Daoy (cell line): ENCODE results near the gene TMEM130. TPM values are rescaled to one million over a fixed set of nuclear protein-coding genes. Genes with fewer than 3 reads are reported as not detected.
"Not testable (repeated sequence)": the region's sequence is repeated elsewhere in the genome, so short reads cannot be mapped to it uniquely, and the experiment has no call there.

Source experiments
- DNase-seq: peaks from one replicate; pipeline ENCODE4 v3.0.0-alpha.2; 2015; ENCODE audit warnings: low read depth
- total RNA-seq: library from RNA; depleted of rRNA; stranded (reverse); fragments of >200 nt; shearing (Covaris generic); gene quantifications from 2 replicates; pipeline ENCODE4 v1.2.3, GENCODE V29; 2014

Gene TMEM130
- total RNA-seq, 1 experiment from 2014 or later: 3.3 TPM

DNA sequence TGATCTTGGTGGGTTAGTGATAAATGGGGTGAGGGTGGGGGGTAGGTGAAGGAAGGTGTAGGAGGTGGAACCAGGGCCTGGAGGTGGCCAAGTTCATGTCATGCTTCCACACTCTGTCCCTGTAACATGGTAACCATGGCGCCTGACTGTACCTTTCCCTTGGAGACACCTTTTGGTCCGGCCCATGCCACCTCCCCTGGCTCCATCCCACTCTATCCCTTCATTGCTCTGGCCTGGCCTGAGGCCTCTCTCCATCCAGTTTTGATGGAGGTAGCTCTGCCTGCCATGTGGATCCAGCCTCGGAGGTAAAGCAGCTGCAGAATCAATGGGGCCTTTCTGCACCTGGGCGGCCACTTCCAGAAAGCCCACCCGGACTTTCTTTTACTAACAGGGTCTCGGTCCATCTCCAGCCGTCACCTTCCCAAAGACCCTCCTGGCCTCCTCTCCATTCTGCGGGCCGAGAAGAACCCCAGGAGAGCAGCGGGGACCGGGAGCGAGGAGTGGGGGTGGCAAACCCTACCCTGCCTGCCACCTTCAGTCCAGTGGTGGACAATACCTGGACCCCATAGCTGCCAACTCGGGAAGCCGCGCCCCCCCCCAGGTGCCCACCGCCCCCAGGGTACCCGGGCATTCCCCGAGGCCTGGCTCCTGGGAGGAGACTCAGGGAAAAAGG is 8.0 kb upstream of the TMEM130 start:
- no peak for DNase-seq

DNA sequence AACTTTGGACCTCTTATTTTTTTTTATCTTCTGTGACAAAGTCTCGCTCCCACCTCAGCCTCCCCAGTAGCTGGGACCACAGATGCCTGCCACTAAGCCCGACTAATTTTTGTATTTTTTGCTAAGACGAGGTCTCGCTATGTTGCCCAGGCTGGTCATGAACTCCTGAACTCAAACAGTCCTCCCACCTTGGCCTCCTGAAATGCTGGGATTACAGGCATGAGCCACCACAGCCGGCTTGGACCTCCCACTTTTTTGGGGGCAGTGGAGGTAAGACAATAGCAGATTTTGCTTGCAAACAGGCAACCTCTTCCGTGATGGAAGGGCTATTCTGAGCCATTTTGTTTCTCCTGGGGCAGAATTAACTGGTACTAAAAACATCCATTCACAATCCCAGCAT is 7.3 kb upstream of the TMEM130 start:
- no peak for DNase-seq

DNA sequence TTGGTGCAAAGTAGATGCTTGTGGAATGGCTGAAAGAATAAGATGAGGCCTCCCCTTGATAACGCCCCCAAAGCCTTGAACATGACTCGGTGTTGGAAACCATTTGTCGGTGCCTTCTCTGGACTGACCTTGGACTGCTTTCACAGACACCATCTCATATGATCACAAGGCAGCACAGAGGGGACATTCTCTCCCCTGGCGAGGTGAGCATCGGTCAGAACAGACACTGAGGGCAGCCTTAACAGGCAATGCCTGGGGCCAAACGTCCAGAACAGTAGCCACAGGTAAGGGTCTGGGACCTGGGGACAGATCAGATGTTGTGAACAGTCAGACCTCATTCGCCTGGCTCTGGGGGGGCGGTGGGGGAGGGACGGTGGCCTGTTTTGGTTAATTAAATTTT is 5.7 kb upstream of the TMEM130 start:
- no peak for DNase-seq

DNA sequence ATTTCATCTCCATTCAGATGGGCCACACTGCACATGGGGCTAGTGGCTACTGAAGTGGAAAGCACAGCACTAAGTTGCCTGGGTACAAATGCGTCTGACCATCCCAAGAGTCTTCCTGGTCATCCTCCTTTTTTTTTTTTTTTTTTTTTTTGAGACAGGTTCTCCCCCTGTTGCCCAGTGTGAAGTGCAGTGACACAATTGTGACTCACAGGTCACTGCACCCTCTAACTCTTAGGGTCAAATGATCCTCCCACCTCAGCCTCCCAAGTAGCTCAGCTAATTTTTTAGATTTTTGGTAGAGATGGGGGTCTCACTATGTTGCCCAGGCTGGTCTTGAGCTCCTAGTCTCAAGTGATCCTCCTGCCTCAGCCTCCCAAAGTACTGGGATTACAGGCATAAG is 5.1 kb upstream of the TMEM130 start:
- no peak for DNase-seq

DNA sequence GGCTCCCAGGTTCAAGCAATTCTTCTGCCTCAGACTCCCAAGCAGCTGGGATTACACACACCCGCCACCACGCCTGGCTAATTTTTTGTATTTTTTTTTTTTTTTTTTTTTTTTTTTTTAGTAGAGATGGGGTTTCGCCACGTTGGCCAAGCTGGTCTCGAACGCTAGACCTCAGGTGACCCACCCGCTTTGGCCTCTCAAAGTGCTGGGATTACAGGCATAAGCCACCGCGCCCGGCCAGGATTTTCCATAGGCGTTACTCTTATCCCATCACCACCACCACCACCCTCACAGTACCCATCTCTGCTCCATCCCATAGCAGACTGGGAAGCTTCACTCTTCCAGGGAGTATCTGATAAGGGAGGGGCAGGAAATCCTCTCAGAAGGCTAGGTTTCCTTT is 3.8 kb upstream of the TMEM130 start:
- not testable (repeated sequence) for DNase-seq

DNA sequence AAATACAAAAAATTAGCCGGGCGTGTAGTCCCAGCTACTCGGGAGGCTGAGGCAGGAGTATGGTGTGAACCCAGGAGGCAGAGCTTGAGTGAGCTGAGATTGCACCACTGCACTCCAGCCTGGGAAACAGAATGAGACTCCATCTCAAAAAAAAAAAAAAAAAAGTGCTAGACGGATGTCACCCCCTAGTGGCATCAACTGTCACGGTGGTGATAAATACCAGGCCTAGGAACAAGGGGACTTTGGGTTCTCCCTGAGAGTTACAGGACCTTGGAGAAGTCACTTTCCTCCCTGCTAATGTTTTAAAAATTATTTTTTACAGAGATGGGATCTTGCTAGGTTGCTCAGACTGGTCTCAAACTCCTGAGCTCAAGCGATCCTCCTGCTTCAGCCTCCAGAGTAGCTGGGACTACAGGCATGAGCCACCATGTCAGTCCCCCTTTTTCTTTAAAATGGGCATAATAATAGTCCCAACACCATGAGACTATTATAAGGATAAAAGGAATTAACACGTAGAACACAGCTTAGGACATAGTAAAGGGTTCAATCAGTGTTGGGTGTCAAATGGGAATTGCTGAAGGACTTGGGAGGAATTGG is 2.6 kb upstream of the TMEM130 start:
- no peak for DNase-seq

DNA sequence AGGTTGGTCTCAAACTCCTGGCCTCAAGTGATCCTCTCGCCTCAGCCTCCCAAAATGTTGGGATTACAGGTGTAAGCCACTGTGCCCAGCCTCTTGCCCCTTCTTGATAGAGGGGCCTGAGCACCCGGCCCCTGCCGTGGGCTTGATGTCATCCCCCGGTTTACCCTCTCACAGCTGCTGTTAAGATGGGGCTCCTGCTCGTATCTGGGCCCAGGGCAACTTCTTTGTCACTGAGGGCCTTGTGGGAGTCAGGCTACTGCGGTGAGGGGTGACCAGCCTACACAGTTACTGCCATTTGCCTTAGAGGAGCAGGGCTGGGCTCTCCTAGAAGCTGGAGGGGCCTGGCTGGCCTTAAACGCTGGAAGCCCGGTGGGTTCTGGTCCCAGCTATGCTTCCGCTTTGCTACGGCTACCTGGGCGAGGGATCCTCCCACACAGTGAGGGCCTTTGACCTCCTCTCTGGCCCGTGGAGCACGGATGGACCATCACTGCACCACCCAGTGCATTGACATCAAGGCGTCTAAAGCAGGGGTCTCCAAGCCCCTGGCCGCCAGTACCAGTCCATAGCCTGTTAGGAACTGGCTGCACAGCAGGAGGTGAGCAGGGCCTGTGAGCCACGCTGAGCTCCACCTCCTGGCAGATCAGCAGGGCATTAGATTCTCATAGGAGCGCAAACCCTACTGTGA is 1.1 kb upstream of the TMEM130 start:
- no peak for DNase-seq

DNA sequence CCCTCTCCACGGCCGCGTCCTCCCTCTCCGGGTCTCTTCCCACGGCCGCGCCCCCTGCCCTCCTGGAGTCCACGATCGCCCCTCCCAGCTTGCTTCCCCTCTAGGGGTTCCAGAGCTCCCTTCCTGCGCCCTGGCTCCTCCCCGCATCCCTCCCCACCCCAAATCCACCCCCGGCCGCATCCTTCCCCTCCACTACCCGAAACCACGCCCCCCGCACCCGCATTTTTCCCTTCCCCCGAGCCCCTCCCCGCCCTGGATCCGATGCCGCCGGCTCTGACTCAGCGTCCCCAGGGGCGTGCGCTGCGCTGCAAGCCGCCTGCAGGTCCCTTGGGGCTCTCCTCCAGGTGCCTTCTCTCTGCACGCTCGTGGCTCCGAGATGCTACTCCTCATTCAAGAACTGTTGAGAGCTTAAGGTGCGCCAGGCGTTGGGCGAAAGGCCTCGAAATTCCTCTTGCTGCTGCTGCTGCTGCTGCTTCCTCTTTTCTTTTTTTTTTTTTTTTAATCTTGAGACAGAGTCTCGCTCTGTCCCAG is 372 bp upstream of the TMEM130 start:
- peak; percentile 83 for DNase-seq

DNA sequence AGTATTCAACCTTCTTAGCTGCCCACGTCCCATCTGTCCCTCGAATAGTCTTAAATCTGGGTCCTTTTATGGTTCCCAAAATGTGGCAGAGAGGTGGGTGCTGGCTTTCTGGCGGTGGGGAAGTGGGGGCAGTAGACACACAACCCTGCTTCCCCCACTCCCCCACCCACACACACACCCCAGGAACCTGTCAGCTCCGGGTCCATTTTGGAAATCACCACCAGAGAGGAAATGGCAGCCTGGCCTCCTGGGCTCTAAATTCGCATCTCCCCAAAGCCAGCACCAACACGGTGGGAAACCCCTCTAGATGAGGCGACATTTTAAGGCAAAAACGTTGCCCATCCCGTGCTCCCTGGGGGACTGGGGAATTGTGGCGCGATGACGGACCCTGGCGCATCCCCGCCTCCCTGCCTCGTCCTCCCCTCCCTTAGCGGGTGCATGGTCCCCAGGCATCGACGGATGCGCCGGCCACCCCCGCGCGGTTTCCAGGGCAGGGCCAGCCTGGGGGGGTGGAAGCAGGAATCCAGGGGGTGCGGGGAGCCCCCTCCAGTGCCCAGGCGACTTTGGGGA is 702 bp downstream of the TMEM130 start:
- DNase-seq: no peak

DNA sequence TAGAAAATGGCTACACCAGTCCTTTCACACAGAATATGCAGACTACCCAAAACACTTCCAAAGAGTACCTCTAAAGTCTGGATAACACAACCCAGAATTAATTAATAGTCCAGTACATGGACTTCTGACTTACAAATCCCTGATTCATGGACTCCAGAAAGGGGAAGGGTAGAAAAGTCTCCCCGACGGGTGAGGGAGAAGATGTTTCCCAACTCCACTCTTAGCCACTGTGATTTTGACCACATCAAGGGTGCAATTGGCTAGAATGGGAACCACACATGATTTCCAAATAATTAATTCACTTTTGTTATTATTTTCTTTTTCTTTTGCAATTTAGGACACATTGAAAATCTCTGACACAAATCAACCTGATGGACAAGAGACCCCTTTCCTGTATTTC is 1.4 kb downstream of the TMEM130 start:
- no peak for DNase-seq

DNA sequence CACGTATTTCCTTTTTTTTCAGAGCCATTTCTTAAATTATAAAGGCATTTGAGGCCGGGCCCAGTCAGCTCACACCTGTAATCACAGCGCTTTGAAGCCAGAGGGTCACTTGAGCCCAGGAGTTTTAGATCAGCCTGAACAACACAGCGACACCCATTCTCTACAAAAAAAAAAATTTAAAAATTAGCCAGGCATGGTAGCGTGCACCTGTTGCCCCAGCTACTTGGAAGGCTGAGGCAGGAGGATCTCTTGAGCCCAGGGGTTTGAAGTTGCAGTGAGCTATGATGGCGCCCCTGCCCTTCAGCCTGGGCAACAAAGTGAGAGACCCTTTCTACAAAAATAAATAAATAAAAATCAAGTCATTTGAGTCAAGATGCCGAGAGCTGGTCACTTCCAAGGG is 3.0 kb downstream of the TMEM130 start:
- DNase-seq: no peak

DNA sequence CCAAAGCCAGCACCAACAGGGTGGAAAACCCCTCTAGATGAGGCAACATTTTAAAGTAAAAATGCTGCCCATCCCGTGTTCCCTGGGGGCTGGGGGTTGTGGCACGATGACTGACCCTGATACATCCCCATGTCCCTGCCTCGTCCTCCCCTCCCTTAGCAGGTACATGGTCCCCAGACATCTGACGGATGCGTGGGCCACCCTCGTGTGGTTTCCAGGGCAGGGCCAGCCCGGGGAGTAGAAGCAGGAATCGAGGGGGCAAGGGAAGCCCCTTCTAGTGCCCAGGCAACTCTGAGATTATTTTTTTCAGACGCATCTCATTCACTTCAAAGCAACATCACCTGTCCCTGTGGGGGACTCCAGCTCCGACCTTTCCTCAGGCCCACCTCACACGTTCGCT is 3.5 kb downstream of the TMEM130 start:
- DNase-seq: no peak

DNA sequence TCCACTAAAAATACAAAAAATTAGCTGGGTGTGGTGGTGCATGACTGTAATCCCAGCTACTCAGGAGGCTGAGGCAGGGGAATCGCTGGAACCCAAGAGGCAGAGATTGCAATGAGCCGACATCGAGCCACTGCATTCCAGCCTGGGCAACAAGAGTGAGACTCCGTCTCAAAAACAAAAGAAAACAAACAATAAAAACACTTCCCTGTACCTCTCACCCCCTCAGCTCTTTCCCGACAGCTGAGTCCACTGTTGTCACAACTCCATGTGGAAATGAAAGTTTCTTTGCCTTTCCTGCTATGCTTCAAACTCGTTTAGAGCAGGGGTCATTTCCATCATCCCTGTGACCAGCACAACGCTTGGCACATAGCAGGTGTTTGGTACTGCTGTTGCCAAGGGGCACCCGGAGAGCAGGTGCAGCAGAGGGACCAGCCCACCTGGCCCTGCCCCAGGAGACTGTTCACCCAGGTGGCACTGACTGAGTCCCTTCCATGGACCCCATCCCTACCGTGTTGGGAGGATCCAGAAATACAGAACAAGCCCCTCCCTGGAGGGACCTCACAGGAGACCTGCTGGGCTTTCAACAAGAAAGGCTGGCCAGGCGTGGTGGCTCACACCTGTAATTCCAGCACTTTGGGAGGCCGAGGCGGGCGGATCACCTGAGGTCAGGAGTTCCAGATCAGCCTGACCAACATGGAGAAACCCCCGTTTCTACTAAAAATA is 4.9 kb downstream of the TMEM130 start:
- DNase-seq: no peak

DNA sequence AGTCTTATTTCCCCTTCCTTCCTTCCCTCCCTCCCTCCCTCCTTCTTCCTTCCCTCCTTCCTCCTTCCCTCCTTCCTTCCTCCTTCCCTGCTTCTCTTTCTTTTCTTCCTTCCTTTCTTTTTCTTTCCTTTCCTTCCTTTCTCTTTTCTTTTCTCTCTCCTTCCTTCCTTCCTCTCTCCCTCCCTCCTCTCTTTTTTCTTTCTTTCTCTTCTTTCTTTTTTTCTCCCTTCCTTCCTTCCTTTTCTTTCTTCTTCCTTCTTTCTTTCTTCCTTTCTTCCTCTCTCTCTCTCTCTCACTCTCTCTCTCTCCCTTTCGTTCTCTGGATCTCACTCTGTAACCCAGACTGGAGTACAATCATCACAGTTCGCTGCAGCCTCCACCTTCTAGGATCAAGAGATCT is 6.2 kb downstream of the TMEM130 start:
- no peak for DNase-seq

DNA sequence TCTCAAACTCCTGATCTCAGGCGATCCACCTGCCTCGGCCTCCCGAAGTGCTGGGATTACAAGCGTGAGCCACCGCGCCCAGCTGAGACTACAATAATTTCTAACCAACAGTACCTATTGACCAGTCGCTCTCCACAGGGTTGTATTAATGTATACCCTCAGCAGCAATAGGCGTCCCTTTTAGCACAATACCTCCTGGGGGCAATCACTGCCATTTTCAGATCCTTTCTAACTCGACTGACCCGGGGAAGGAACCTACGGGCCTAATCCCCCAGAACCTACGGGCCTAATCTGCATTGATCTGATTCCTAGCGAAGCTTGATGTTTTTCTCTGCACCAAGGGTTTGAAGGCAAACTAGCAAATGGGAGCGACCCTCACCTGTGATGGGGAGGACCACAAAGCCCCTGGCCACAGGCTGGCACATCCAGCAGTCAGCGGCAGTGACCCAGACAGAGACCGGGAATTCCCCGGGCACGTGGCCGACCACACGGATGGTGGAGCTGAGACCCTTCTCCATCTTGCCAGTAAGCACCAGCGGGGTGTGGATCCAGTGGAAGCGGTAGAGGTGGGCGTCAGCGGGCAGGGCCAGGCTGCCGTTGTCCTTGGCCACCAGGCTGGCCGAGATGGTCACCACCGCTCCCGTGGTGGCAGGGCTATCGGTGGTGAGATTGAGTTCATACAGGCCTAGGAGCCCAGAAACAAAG is 6.9 kb downstream of the TMEM130 start:
- no peak for DNase-seq

DNA sequence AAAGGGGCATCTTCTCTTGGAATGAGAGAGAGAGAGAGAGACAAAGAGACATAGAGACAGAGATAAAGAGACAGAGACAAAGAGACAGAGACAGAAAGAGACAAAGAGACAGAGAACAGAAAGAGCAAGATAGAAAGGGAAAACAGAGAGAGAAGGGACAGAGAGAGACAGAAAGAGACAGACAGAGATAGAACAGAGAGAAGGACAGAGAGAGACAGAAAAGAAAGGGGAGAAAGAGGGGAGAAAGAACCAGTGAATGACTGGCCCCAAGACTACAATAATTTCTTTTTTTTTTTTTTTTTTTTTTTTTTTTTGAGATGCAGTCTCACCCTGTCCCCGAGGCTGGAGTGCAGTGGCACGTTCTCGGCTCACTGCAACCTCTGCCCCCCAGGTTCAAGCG is 7.6 kb downstream of the TMEM130 start:
- DNase-seq: no peak

DNA sequence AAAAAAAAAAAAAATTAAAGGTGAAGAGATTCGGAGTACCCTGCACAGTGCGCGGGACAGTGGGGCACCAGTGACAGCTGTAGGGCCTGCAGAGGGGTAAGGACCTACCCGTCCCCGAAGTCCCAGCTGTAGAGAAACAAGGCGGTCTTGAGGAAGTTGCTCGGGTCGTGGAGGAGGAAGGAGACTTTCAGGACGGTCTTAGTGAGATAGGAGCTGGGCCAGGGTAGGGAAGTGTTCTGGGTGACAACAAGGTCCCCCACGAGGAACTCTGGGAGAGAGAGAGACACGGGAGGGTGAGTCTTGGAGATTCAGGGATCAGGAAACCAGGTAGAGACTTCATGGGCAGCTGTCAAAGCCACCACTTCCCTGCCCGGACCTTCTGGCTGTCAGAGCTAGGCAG is 9.7 kb downstream of the TMEM130 start:
- no peak for DNase-seq

DNA sequence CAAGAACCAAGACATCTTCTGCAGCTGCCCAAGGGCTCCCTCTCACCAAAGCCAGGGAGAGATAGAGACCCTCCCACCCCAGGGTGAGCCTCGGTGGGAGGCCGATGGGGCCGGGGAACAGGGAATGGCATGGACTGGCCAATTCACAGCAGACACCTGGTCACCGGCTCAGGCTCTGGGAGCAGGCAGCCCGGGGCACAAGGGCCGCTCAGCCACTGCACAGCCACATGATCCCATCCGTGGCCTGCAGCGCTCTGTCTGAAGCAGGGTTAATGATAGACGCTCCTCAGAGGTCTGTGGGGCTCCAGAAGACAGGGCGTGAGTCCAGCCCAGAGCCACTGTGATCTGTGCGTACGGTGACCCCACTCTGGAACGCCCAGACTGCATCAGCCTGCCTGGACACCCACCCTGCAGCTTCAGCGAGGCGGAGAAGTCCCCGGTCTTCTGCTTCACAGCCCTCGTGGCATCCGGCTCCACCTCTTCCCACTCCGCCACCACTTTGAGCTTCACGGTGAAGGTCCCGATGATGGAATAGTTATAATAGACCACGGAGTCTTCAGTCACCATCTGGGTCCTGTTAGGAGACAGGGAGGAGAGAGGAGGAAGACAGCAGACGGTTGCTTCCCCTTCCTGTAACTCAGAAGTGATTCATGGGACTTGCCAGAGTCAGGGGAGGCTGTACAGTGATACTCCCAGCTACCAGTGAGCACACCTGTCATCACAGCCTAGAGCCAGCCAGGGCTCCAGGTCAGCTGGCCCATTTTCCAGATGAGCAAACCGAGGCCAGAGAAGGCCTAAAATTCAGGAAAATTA is 14.0 kb downstream of the TMEM130 start:
- no peak for DNase-seq

DNA sequence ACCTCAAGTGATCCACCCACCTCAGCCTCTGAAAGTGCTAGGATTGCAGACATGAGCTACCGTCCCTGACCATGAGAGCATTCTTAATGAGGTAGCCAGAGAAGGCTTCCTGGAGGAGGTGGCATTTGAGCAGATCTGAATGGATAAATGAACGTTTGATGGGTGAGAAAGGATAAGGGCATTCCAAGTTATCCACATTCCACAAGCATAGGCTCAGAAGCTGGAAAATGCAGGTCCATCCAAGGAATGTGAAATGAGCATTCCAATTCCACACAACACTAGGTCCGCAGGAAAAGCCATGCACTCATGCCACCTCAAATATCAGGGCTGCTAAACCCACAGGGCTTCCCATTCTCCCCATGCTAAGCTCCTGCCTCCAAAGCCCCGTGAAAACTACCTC is 17.0 kb downstream of the TMEM130 start:
- DNase-seq: no peak

DNA sequence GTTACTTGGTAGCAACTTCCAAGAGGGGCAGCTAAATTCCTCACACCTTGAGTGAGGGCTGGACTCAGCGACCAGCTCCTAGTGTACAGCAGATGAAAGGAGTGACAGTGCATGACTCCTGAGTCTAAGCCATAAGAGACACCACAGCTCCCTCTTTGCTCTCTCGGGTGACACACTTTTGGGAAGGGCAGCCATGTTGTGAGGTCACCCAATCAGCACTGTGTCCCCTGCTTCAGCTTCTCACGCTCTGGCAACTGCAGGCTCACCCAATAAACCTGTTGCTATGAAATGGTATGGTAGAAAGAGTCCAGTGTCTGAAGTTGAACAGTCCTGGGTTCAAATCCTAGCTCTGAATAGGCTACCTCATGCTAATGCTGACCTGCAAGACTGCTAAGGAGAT is 20.9 kb downstream of the TMEM130 start:
- no peak for DNase-seq

DNA sequence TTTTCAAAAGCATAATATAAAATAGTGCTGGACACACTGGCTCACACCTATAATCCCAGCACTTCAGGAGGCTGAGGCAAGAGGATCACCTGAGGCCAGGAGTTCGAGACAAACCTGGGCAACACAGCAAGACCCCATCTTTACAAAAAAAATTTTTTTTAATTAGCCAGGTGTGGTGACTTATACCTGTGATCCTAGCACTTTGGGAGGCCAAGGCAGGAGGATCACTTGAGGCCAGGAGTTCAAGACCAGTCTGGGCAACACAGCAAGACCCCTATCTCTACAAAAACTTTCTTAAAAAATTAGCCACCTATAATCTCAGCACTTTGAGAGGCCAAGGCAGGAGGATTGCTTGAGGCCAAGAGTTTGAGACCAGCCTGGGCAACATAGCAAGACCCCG is 27.3 kb downstream of the TMEM130 start:
- DNase-seq: not testable (repeated sequence)
